Activated B cell treated with CpG ODN at 0.5 μM for 24 hours (primary cell): ENCODE data around the gene SIGLEC9. TPM values are rescaled to one million over a fixed set of nuclear protein-coding genes. Genes with fewer than 3 reads are reported as not detected.

Experiments
- ATAC-seq: fragments of 200-7000 bp; cut with Tn5 transposase; one replicate; pipeline ENCODE4 v1.10.0; 2021; ENCODE audit warnings: low read depth, mild to moderate bottlenecking, moderate library complexity
- CTCF ChIA-PET: fragments of 350-600 bp; sonication (Branson Sonifier 250); formaldehyde crosslinking; loops from one replicate; lab custom pipeline; 2021; ENCODE audit warnings: antibody characterized with exemption; lab: Charles Lee
- POLR2A ChIA-PET: fragments of 350-600 bp; sonication (Branson Sonifier 250); formaldehyde crosslinking; loops from one replicate; lab custom pipeline; 2021; ENCODE audit warnings: antibody characterized with exemption; lab: Charles Lee
- DNase-seq: peaks from one replicate; pipeline ENCODE4 v3.0.0; 2022
- H3K27ac Mint-ChIP-seq: one replicate; pipeline ENCODE4 v1.8.0; 2020; ENCODE audit warnings: mixed read lengths
- H3K27me3 Mint-ChIP-seq: one replicate; pipeline ENCODE4 v1.8.0; 2021; ENCODE audit warnings: mixed read lengths
- H3K36me3 Mint-ChIP-seq: one replicate; pipeline ENCODE4 v1.8.0; 2021; ENCODE audit warnings: low read depth, mixed read lengths
- H3K4me1 Mint-ChIP-seq: one replicate; pipeline ENCODE4 v1.8.0; 2021; ENCODE audit warnings: mixed read lengths
- H3K4me3 Mint-ChIP-seq: one replicate; pipeline ENCODE4 v1.8.0; 2020; ENCODE audit warnings: mild to moderate bottlenecking, mixed read lengths
- H3K9me3 Mint-ChIP-seq: one replicate; pipeline ENCODE4 v1.8.0; 2020; ENCODE audit warnings: mixed read lengths
- CTCF ChIP-seq: fragments of 200-600 bp; IDR thresholded peaks from one replicate; pipeline ENCODE4 v1.8.0; 2022; ENCODE audit warnings: antibody characterized with exemption, mild to moderate bottlenecking
- intact Hi-C: fragments of 100-400 bp; cut with micrococcal nuclease; formaldehyde crosslinking; loops from one replicate; pipeline ENCODE4 v1.15.1; 2024
- total RNA-seq: library from RNA; stranded (reverse); gene quantifications from 2 replicates; pipeline ENCODE4 v1.2.3, GENCODE V29; 2022

The SIGLEC9 gene
- total RNA-seq, 1 donor from 2014 or later, result 0.29 TPM

GRCh38 chr19:51079481-51080110 lies 45.1 kb upstream of the SIGLEC9 start:
- DNase-seq (no peak), ATAC-seq (no peak)
- no peaks in the 10 kb centered on the region for H3K36me3 Mint-ChIP-seq
- no peak overlapping the region for H3K4me3 Mint-ChIP-seq
- ChIA-PET POLR2A (no interaction called here), CTCF (no interaction called here)
- no peaks in the 10 kb centered on the region for H3K9me3 Mint-ChIP-seq
- intact Hi-C loops, result no loop called here
- no peak for TF ChIP-seq CTCF
- no peaks in the 10 kb centered on the region for H3K4me1 Mint-ChIP-seq
- H3K27me3 Mint-ChIP-seq, result no peaks in the 10 kb centered on the region
- no peak overlapping the region for H3K27ac Mint-ChIP-seq

GRCh38 chr19:51081476-51081875 lies 43.2 kb upstream of the SIGLEC9 start:
- no peak for ATAC-seq
- H3K4me3 Mint-ChIP-seq, result no peak overlapping the region
- CTCF ChIA-PET, result no interaction called here
- no peaks in the 10 kb centered on the region for H3K9me3 Mint-ChIP-seq
- TF ChIP-seq CTCF, result no peak
- no peak overlapping the region for H3K27ac Mint-ChIP-seq
- intact Hi-C loops, result no loop called here
- POLR2A ChIA-PET, result no interaction called here
- H3K4me1 Mint-ChIP-seq, result no peaks in the 10 kb centered on the region
- DNase-seq, result no peak
- H3K27me3 Mint-ChIP-seq, result no peaks in the 10 kb centered on the region
- H3K36me3 Mint-ChIP-seq, result no peaks in the 10 kb centered on the region

GRCh38 chr19:51082611-51083010 lies 42.1 kb upstream of the SIGLEC9 start, which contains the start of gene KLK14:
KLK14 (minus strand) TSS chr19:51082887; CDS start chr19:51082614, 273 bp downstream.
- CTCF ChIA-PET, result no interaction called here
- H3K36me3 Mint-ChIP-seq, result no peaks in the 10 kb centered on the region
- no peaks in the 10 kb centered on the region for H3K9me3 Mint-ChIP-seq
- H3K27me3 Mint-ChIP-seq, result no peaks in the 10 kb centered on the region
- ATAC-seq (no peak), DNase-seq (no peak)
- TF ChIP-seq CTCF, result no peak
- intact Hi-C loops, result no loop called here
- no peak within 1 kb of the TSS for H3K4me3 Mint-ChIP-seq
- H3K27ac Mint-ChIP-seq, result no peak within 1 kb of the TSS
- POLR2A ChIA-PET, result no interaction called here
- H3K4me1 Mint-ChIP-seq, result no peaks in the 10 kb centered on the region

- CTCF ChIA-PET, result no interaction called here
- ATAC-seq, result no peak
- POLR2A ChIA-PET, result no interaction called here
- H3K36me3 Mint-ChIP-seq, result no peaks in the 10 kb centered on the region
- TF ChIP-seq CTCF, result no peak
- H3K27ac Mint-ChIP-seq, result no peak overlapping the region
- H3K4me3 Mint-ChIP-seq, result no peak overlapping the region
- H3K27me3 Mint-ChIP-seq, result no peaks in the 10 kb centered on the region
- H3K9me3 Mint-ChIP-seq, result no peaks in the 10 kb centered on the region
- no peaks in the 10 kb centered on the region for H3K4me1 Mint-ChIP-seq
- intact Hi-C loops, result no loop called here
- no peak for DNase-seq
Measured at GRCh38 chr19:51083181-51083580, 41.5 kb upstream of the SIGLEC9 start.

GRCh38 chr19:51083783-51084182 lies 40.9 kb upstream of the SIGLEC9 start:
- H3K9me3 Mint-ChIP-seq, result no peaks in the 10 kb centered on the region
- intact Hi-C loops, result no loop called here
- CTCF ChIA-PET, result no interaction called here

More at GRCh38 chr19:51083783-51084182, 40.9 kb upstream of the SIGLEC9 start:
- Mint-ChIP-seq H3K36me3 (no peaks in the 10 kb centered on the region), H3K27me3 (no peaks in the 10 kb centered on the region), H3K4me3 (no peak overlapping the region), H3K27ac (no peak overlapping the region), H3K4me1 (no peaks in the 10 kb centered on the region)
- POLR2A ChIA-PET, result no interaction called here
- no peak for TF ChIP-seq CTCF
- DNase-seq (no peak), ATAC-seq (no peak)
